B cell (primary cell): ENCODE data around the gene IVNS1ABP. TPM values are rescaled to one million over a fixed set of nuclear protein-coding genes. Genes with fewer than 3 reads are reported as not detected.

Source experiments
- ATAC-seq: fragments of 200-7000 bp; cut with Tn5 transposase; one replicate; pipeline ENCODE4 v1.10.0; 2021; ENCODE audit warnings: low read depth, mild to moderate bottlenecking, moderate number of reproducible peaks, moderate library complexity
- CTCF ChIA-PET: fragments of 350-600 bp; sonication (Branson Sonifier 250); formaldehyde crosslinking; loops from one replicate; lab custom pipeline; 2021; ENCODE audit warnings: antibody characterized with exemption, inconsistent platforms; lab: Charles Lee
- POLR2A ChIA-PET: fragments of 350-600 bp; sonication (Branson Sonifier 250); formaldehyde crosslinking; loops from one replicate; lab custom pipeline; 2021; ENCODE audit warnings: antibody characterized with exemption; lab: Charles Lee
- DNase-seq: peaks from one replicate; pipeline ENCODE4 v3.0.0; 2013
- H2AFZ ChIP-seq: 2 replicates; pipeline ENCODE4 v1.6.1; 2012; ENCODE audit warnings: mild to moderate bottlenecking, low read depth, low read length; ENCODE audit not compliant: insufficient read depth, poor library complexity, severe bottlenecking
- H3K27ac ChIP-seq, 2 donors: 1 replicate in 1 of 2; 2 replicates in 1 of 2; pipeline ENCODE4 v1.5.1; 2012 to 2013; ENCODE audit warnings: low read length in 2 of 2, mild to moderate bottlenecking in 2 of 2, moderate library complexity in 1 of 2
- H3K27me3 ChIP-seq, 4 experiments: fragments of 200-600 bp in 1 of 4; sonication (generic) in 1 of 4; replicated peaks in 1 of 4; 1 replicate in 2 of 4; 2 replicates in 2 of 4; pipeline versions ENCODE4 v1.6.1 to v1.7.0; 2013 to 2016; ENCODE audit warnings: low read length in 3 of 4, mild to moderate bottlenecking in 2 of 4, mixed read lengths in 1 of 4, moderate library complexity in 1 of 4; ENCODE audit not compliant: insufficient read depth in 4 of 4, control insufficient read depth in 3 of 4; ENCODE audit errors: control extremely low read depth in 1 of 4
- H3K36me3 ChIP-seq, 2 experiments: replicated peaks in 1 of 2; 1 replicate in 1 of 2; 2 replicates in 1 of 2; pipeline versions ENCODE4 v1.6.1 to v1.7.1; 2013; ENCODE audit warnings: low read length in 1 of 2; ENCODE audit not compliant: insufficient read depth in 2 of 2, control insufficient read depth in 1 of 2; ENCODE audit errors: control extremely low read depth in 1 of 2, extremely low read depth in 1 of 2
- H3K4me1 ChIP-seq, 2 donors: fragments of 200-600 bp in 1 of 2; sonication (generic) in 1 of 2; 1 replicate in 1 of 2; 2 replicates in 1 of 2; pipeline versions ENCODE4 v1.5.1 to v1.6.1; 2013 to 2017; ENCODE audit warnings: low read length in 2 of 2; ENCODE audit not compliant: control insufficient read depth in 2 of 2, insufficient read depth in 2 of 2
- H3K4me2 ChIP-seq: replicated peaks from 2 replicates; pipeline ENCODE3; 2012; ENCODE audit warnings: mild to moderate bottlenecking, low read depth, low read length; ENCODE audit not compliant: poor library complexity, severe bottlenecking
- H3K4me3 ChIP-seq, 5 experiments: fragments of 200-600 bp in 1 of 5; sonication (generic) in 1 of 5; 1 replicate in 3 of 5; 2 replicates in 2 of 5; pipeline versions ENCODE4 v1.5.1 to v1.7.0; 2011 to 2016; ENCODE audit warnings: low read length in 4 of 5, mild to moderate bottlenecking in 4 of 5, low read depth in 2 of 5, control low read depth in 1 of 5, moderate library complexity in 1 of 5; ENCODE audit not compliant: insufficient read depth in 1 of 5; ENCODE audit errors: control extremely low read depth in 1 of 5, extremely low read depth in 1 of 5
- H3K79me2 ChIP-seq: fragments of 200-600 bp; sonication (generic); one replicate; pipeline ENCODE4 v1.6.0; 2016; ENCODE audit warnings: low read length; ENCODE audit not compliant: control insufficient read depth, insufficient read depth
- H3K9ac ChIP-seq: fragments of 200-600 bp; sonication (generic); 2 replicates; pipeline ENCODE4 v1.6.1; 2017; ENCODE audit warnings: mild to moderate bottlenecking, low read length, moderate library complexity
- H3K9me3 ChIP-seq, 3 donors: one replicate each; pipeline versions ENCODE4 v1.6.1 to v1.7.1; 2013; ENCODE audit warnings: low read length in 2 of 3; ENCODE audit not compliant: control insufficient read depth in 2 of 3, insufficient read depth in 1 of 3; ENCODE audit errors: control extremely low read depth in 1 of 3
- H4K20me1 ChIP-seq: 2 replicates; pipeline ENCODE4 v1.6.0; 2012; ENCODE audit warnings: mild to moderate bottlenecking, low read length; ENCODE audit not compliant: insufficient read depth, control insufficient read depth, poor library complexity, severe bottlenecking
- H3K27ac Mint-ChIP-seq: one replicate; pipeline ENCODE4 v1.8.0; 2021; ENCODE audit warnings: mixed read lengths
- H3K27me3 Mint-ChIP-seq: one replicate; pipeline ENCODE4 v1.8.0; 2021; ENCODE audit warnings: mixed read lengths
- H3K4me1 Mint-ChIP-seq: one replicate; pipeline ENCODE4 v1.8.0; 2021; ENCODE audit warnings: mixed read lengths
- H3K4me3 Mint-ChIP-seq: one replicate; pipeline ENCODE4 v1.8.0; 2021; ENCODE audit warnings: mixed read lengths
- H3K9me3 Mint-ChIP-seq: one replicate; pipeline ENCODE4 v1.8.0; 2022; ENCODE audit warnings: mixed read lengths; ENCODE audit not compliant: insufficient read depth
- CTCF ChIP-seq: fragments of 200-600 bp; IDR thresholded peaks from one replicate; pipeline ENCODE4 v1.8.0; 2022; ENCODE audit warnings: antibody characterized with exemption, mild to moderate bottlenecking
- EZH2 ChIP-seq: IDR thresholded peaks from 2 replicates; pipeline ENCODE4 v1.6.1; 2012; ENCODE audit warnings: borderline replicate concordance, low read depth, mild to moderate bottlenecking, moderate library complexity, low read length; ENCODE audit not compliant: insufficient read depth, poor library complexity, severe bottlenecking
- WGBS: methylation state at CpG from one replicate; pipeline ENCODE4 v1.1.5; 2013; ENCODE audit warnings: missing lambda C conversion rate; ENCODE audit not compliant: insufficient coverage; 5-methylcytosine and 5-hydroxymethylcytosine counted together
- intact Hi-C: fragments of 100-400 bp; cut with micrococcal nuclease; formaldehyde crosslinking; loops from one replicate; pipeline ENCODE4 v1.10.0; 2022
- polyA plus RNA-seq: library from polyadenylated mRNA; depleted of rRNA; stranded (reverse); fragments of >200 nt; gene quantifications from 2 replicates; pipeline ENCODE4 v1.2.3, GENCODE V29; 2012
- total RNA-seq, 2 donors: library from RNA; stranded (reverse); fragments of 120-200 nt in 1 of 2; gene quantifications; 1 replicate in 1 of 2; 2 replicates in 1 of 2; pipeline versions ENCODE4 v1.2.3 to v1.2.4, GENCODE V29; 2013 to 2022

Gene IVNS1ABP
- total and polyA plus RNA-seq, 2 donors (not counting 1 experiment from before 2014, with no cell fraction given) = 42.9 to 87.0 TPM

DNA sequence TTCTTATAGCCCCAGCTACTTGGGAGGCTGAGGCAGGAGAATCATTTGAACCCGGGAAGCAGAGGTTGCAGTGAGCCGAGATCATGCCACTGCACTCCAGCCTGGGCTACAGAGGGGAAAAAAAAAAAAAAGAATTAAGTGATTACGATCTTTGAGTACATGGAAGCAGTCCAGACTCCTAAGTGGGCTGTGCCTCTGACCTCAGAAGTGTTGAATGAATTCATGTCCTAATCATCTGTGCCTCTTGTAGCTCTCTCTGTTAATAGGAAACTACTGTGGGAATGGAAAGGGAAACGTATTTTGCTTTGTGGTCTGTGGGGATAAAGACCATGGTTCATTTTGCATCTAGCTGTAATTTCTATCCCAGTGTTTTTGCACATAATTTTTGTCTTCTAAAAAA, 8.4 kb upstream of the IVNS1ABP start:
- ChIA-PET POLR2A (no interaction called here), CTCF (interaction anchor here (2.4 kb wide), 1 partner anchor 271 kb away, joined by 7 read pairs; no protein-coding TSS in a partner anchor)
- H3K9me3 Mint-ChIP-seq = no peaks in the 10 kb centered on the region
- no peaks in the 10 kb centered on the region for H3K4me1 ChIP-seq
- no peak for ATAC-seq
- no peak overlapping the region for H3K4me2 ChIP-seq
- 50% methylated on average over 3 of the region's 4 CpGs for whole genome bisulfite sequencing
- H3K4me3 Mint-ChIP-seq = no peak overlapping the region
- no peak overlapping the region for H3K27ac Mint-ChIP-seq
- H3K4me3 ChIP-seq = no peak overlapping the region
- H3K27me3 ChIP-seq = no peaks in the 10 kb centered on the region
- DNase-seq = no peak
- no peaks in the 10 kb centered on the region for H3K79me2 ChIP-seq
- no peaks in the 10 kb centered on the region for H4K20me1 ChIP-seq
- H3K9ac ChIP-seq = no peak overlapping the region
- H3K4me1 Mint-ChIP-seq = no peaks in the 10 kb centered on the region
- TF ChIP-seq EZH2 (no peak), CTCF (no peak)
- H2AFZ ChIP-seq = no peak overlapping the region
- H3K36me3 ChIP-seq = no peaks in the 10 kb centered on the region
- intact Hi-C loops = no loop called here
- no peaks in the 10 kb centered on the region for H3K27me3 Mint-ChIP-seq
- peaks cover 0 to 8% (median 0%) of the 10 kb centered on the region in 3 donors for H3K9me3 ChIP-seq
- no peak overlapping the region for H3K27ac ChIP-seq

DNA sequence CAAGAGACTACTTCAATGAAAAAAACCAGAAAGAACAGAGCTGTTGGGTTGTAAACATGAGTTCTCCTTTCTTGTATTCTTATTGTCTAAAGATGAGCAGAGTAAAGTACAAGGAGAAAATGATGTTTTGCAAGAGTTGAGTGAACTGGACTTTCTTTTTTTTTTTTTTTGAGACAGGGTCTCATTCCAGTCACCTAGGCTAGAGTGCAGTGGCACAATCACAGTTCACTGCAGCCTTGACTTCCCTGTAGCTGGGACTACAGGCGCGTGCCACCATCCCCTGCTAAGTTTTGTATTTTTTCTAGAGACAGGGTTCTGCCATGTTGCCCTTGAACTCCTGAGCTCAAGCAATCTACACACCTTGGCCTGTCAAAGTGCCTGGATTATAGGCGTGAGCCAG, 7.1 kb upstream of the IVNS1ABP start:
- Histone ChIP-seq H3K79me2 (no peaks in the 10 kb centered on the region), H3K4me1 (no peaks in the 10 kb centered on the region), H3K9me3 (peaks cover 0 to 8% (median 0%) of the 10 kb centered on the region in 3 donors), H3K36me3 (no peaks in the 10 kb centered on the region), H3K27me3 (no peaks in the 10 kb centered on the region), H2AFZ (no peak overlapping the region), H3K4me3 (no peak overlapping the region), H3K27ac (no peak overlapping the region), H3K9ac (no peak overlapping the region), H3K4me2 (no peak overlapping the region), H4K20me1 (no peaks in the 10 kb centered on the region)
- WGBS = 100% methylated on average over 3 of the region's 3 CpGs
- TF ChIP-seq CTCF = no peak
- TF ChIP-seq EZH2 = no peak
- ATAC-seq (no peak), DNase-seq (no peak)
- POLR2A ChIA-PET = no interaction called here
- CTCF ChIA-PET = interaction anchor here (1.2 to 2.4 kb wide), 3 partner anchors 12 to 355 kb away, joined by 3 to 7 read pairs (median 6); no protein-coding TSS in a partner anchor
- H3K27me3 Mint-ChIP-seq = no peaks in the 10 kb centered on the region
- no peaks in the 10 kb centered on the region for H3K4me1 Mint-ChIP-seq
- no peak overlapping the region for H3K27ac Mint-ChIP-seq
- intact Hi-C loops = no loop called here
- no peak overlapping the region for H3K4me3 Mint-ChIP-seq
- no peaks in the 10 kb centered on the region for H3K9me3 Mint-ChIP-seq
